NCI-H82 treated with DMSO at 0.1 percent for 48 hours (cell line): ENCODE measurements around the gene THSD4.

Source experiments
- DNase-seq: peaks from one replicate; lab custom pipeline; 2025; ENCODE audit not compliant: unreplicated experiment; lab: John Stamatoyannopoulos, UW

The THSD4 gene

GRCh38 chr15:71517751-71518150 lies 402.5 kb downstream of the THSD4 start:
- DNase-seq = no peak

DNA sequence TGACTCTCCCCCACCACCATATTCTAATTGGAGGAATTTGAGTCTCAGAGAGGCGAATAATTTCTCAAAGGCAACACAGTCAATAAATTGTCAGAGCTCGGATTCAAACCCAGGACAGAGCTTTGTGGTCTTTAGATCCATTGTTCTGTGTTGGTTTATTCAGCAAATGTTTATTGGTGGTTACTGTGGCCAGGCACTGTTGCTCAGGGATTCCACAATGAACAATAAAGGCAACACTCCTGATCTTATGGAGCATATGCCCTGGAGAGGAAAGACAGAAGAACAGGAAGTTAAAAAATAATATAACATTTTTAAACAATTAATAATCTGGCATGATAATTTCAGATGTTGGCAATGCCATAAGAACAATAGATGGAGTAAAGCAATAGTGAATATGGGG lies 403.4 kb downstream of the THSD4 start:
- no peak for DNase-seq

GRCh38 chr15:71526060-71526820 lies 411.0 kb downstream of the THSD4 start:
- DNase-seq = no peak

- peak; percentile 24 for DNase-seq
These were observed 414.1 kb downstream of the THSD4 start for GRCh38 chr15:71529361-71529760.

DNA sequence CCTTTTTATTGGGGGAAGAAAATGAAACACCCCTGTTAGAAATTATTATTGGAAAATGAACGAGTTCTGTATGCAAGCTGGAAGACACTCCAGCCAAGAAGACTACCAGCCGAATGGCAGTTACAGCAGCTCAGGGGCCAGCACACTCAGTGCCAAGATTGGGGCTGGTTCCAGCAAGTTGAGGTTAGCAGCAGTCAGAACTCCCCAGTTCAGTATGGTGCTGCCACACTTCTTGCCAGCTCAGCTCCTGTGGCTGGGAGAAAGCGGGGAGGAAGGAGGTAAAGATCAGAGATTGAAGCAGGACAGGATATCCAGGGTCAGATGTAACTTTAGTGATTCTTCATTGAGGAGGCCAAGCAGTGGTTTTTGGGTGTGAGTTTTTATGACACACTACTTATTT lies 414.8 kb downstream of the THSD4 start:
- DNase-seq = no peak

DNA sequence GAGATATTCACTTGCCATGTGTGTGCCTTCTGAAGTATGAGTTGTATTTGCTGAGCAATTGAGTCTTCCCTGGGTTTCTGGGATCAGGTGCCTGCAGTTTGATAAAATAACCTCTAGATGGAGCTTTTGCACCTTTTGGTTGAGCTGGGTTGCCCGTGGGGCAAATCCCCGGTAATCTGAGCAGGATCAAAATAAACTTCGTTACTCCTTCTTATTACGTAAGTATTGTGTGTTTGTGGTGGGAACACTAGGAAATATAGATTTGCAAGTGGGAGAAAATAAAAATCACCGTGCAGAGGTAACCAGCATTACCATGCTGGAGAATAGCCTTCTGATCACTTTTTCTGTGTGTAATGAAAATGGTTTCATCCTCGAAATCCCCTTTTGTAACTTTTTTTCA lies 417.7 kb downstream of the THSD4 start:
- peak; percentile 49 for DNase-seq

DNA sequence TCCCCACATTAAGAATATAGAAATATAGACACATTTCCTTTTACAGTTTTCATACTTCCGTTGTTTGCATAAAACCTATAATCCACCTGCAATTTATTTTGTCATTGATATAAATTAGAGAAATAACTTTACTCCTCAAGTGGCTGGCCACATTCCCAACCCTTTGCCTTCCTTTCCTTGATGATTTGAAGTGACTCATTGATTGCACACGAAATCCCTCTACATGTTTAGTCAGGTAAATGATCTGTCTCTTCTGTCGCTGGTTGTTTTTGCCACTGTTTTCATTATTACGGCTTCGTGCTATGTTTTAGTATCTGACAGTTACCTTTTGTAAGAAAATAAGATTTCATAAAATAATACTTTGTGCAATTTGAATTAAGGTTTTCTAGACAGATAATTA lies 422.9 kb downstream of the THSD4 start:
- no peak for DNase-seq

DNA sequence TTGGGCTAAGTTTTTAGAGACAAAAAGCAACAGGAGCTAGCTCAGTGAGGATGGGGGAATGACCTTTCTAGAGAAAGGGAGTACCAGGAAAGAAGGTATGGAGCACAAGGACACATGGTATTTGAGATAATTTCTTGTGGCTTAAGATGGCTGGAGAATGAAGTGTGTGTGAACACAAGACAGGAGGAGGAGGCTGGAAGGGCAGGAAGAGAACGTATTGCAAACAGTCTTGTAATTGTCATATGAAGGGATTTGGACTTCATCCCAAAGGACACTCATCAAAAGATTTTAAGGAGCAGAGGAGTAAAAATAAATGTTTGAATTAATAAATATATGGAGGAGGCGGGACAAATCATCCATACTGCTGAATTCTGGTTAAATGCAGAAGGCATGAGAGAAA lies 426.5 kb downstream of the THSD4 start:
- DNase-seq = no peak

DNA sequence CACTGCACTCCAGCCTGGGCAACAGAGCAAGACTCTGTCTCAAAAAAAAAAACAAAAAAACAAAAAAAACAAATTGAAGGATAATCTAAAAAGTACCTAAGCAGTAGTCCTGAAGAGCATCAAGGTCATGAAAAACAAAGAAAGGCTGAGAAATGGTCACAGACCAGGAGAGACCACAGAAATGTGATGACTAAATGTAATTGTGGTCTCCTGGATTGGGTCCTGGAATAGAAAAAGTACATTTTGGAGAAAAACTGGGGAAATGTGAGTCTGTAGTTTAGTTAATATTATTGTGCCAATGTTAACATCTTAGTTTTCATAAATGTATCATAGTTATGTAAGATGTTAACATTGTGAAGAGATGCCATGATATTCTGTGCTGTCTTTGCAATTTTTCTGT lies 427.6 kb downstream of the THSD4 start:
- DNase-seq = no peak

DNA sequence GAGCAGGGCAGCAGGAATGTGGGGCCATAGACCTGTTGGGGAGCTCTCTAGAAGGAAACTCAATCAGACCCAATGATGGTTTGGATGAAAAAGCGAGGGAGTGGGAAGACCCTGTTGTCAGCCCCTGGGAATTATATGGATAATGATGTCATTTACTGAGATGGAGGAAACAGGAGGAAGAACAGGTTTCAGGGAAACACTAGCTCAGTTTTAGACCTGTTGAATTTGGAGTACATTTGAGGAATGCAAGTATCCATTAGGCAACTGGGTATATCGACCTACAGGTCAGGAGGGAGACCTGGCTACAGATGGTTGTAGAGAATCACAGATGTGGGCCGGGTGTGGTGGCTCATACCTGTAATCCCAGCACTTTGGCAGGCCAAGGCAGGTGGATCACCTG lies 428.1 kb downstream of the THSD4 start:
- no peak for DNase-seq

GRCh38 chr15:71545223-71545760 lies 430.0 kb downstream of the THSD4 start:
- DNase-seq = no peak

DNA sequence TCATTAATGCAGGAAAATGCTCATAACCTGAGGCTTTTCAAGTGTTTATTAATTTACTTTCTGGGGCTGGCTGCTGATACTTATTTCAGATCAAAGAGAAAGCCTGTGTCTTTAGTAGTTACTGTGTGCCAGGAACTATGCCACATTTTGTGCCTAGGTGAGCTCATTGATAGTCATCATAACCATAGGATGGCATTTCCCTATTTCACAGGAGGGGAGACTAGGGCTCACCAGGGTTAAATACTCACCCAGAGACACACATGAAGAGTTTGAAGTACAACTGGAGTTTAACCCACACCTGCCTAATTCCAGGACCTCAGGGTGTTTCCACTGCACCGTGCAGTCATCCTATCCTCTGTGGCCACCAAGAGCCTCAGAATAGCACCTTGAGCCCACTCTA lies 430.7 kb downstream of the THSD4 start:
- DNase-seq = no peak

GRCh38 chr15:71547011-71547410 lies 431.7 kb downstream of the THSD4 start:
- peak; percentile 28 for DNase-seq

DNA sequence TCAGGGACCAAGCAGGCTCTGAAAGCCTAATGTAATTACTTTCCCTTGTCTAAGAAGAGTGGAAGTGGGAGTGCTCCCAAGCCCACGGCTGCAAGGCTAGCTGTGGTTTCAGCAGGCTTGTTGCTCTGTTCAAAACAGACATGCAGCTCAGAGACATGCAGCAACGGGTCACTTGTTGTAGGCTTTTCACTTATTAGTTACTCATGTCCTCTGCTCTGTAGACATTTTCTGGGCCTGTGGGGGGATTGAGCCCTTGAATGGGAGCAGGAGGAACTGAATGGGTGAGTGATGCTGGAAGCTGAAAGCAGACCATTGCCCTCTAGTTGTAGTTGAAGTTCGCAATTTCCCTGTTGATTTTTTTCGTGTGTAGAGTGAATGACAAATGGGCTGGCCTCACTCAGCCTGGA lies 433.1 kb downstream of the THSD4 start:
- DNase-seq = no peak

- no peak for DNase-seq
These were observed 433.8 kb downstream of the THSD4 start for GRCh38 chr15:71549091-71549490.

GRCh38 chr15:71549697-71550096 lies 434.4 kb downstream of the THSD4 start:
- DNase-seq = no peak

GRCh38 chr15:71551566-71551965 lies 436.3 kb downstream of the THSD4 start:
- no peak for DNase-seq

DNA sequence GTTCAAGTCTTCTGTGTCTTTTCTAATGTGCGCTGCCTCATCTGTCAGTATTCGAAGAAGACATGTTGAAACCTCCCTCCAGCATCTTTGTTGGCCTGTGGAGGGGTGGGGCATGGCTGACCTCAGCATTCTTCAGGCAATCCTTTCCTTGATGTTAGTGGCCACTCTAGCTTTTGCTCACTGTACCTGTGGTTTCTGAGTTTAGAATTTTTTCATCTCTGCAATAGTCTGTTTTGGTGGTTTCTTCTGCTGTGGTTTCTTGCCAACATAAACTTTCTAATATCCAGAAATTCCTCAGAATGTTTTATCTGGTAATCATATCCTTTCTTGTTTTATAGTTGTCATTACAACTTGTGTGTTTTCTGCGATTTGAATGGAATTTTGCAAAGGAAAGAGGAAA lies 443.8 kb downstream of the THSD4 start:
- DNase-seq = no peak

DNA sequence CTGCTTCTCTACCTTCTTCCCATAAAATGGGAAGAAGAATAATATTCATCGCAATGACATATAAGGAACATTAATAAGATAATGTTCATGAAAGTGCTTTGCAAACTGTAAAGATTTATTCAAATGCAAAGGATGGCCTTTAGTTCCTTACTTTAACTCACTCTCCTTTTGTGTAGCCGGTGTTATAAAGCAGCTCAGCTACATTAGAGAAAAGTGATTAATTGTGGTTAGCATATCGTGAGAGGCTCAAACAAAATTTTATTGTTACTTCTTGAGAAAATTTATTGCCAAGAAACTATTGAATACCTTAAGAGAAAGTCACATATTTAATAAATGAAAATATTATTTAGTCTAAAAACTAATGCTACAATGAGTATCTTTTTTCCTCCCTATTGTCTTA lies 444.3 kb downstream of the THSD4 start:
- no peak for DNase-seq

DNA sequence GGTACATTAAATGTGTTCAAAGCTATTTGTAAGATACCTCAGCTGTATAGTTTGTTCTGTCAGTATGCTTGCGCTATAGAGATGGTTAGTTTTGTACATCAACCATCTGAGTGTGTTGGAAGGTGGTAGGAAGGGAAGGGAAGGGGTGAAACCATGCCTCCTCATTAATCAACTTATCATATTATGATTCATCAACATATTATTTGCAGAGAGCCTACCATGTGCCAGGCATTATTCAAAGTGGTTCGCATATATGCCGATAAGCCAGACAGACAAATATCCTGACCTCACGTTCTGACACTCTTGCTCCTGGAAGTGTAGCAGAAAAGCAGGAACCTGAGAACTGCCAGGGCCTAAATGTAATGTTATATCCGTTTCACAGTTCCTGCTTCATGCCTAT lies 447.0 kb downstream of the THSD4 start:
- DNase-seq = no peak

DNA sequence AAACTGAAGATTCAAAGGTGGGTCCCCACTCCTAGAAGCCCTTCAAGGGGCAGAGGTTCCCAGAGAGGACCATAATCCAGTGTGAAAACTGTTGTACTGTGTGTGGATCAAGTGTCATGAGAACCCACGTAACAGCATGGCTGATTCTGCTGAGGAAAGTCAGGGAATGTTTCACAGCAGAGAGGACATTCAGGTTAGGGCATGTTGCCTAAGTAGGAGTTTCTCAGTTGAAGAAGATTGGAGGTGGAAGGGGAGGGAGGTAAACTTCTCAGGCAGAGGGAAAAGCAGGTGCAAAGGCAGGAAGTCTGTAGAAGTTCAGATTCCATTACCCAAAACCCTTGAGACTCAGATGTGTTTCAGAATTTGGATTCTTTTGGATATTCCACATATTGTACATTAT lies 448.9 kb downstream of the THSD4 start:
- no peak for DNase-seq

- DNase-seq = no peak
These were observed 449.7 kb downstream of the THSD4 start for GRCh38 chr15:71565006-71565405.

DNA sequence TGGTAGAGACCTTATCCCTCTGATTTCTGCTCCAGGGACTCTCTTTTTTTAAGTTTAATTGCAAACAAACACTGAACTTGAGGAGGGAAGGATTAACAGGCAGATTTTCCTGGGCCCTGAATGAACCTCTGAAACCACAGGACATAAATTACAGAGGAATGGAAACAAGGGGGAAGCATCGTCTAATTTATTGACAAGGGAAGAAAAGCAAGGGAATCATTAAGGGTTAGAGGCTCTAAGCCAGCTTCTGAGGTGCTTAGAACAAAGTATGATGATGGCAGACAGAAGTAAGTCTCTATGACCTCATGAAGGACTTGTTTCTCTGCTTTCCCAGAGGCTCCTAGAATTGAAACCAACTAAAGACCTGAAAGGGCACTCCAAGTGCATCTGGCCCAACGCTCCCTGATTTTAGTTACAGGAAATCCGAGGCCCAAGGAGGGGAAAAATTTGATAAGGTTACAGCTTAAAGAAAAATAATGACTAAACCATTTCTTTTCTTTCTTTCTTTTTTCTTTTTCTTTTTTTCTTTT lies 450.4 kb downstream of the THSD4 start:
- no peak for DNase-seq
